Endothelial cell of umbilical vein (primary cell): Measurements from ENCODE around the gene FBXO38. TPM values are rescaled to one million over a fixed set of nuclear protein-coding genes. Genes with fewer than 3 reads are reported as not detected.

Source experiments
- BruUV-seq: library from RNA; stranded (reverse); fragments of 400-500 nt; replicated peaks from 2 replicates; lab custom pipeline; 2021; lab: Mats Ljungman, UMichigan
- CTCF ChIA-PET: fragments of 300-600, 350-600 bp; sonication (Branson Sonifier 250); formaldehyde crosslinking; loops from one replicate; lab custom pipeline; 2021; ENCODE audit warnings: antibody characterized with exemption, inconsistent platforms; lab: Charles Lee
- POLR2A ChIA-PET: fragments of 300-600, 350-600 bp; sonication (Branson Sonifier 250); formaldehyde crosslinking; loops from one replicate; lab custom pipeline; 2021; ENCODE audit warnings: antibody characterized with exemption, inconsistent platforms; lab: Charles Lee
- DNase-seq: peaks from one replicate; pipeline ENCODE4 v3.0.0-alpha.2; 2011; ENCODE audit warnings: low read depth, low spot score
- FAIRE-seq: peaks from 2 replicates; lab custom pipeline; 2011; peaks lifted over from hg19 to GRCh38; lab: Jason Lieb, UNC
- H2AFZ ChIP-seq: 2 replicates; pipeline ENCODE4 v1.6.0; 2012; ENCODE audit warnings: low read depth, low read length, control low read depth, inconsistent platforms
- H3K27ac ChIP-seq: 2 replicates; pipeline ENCODE4 v1.5.1; 2011; ENCODE audit warnings: low read depth, mild to moderate bottlenecking, control low read depth, low read length, moderate library complexity; ENCODE audit not compliant: insufficient read depth
- H3K27me3 ChIP-seq, 2 experiments: 2 replicates each; pipeline versions ENCODE4 v1.6.0 to v1.6.1; 2011; ENCODE audit warnings: low read length in 2 of 2, mixed read lengths in 1 of 2; ENCODE audit not compliant: control insufficient read depth in 2 of 2, insufficient read depth in 2 of 2
- H3K36me3 ChIP-seq, 2 experiments: 2 replicates in 1 of 2; 3 replicates in 1 of 2; pipeline ENCODE4 v1.5.1; 2011; ENCODE audit warnings: low read length in 2 of 2, mild to moderate bottlenecking in 1 of 2, moderate library complexity in 1 of 2; ENCODE audit not compliant: control insufficient read depth in 2 of 2, insufficient read depth in 2 of 2; ENCODE audit errors: extremely low read depth in 1 of 2
- H3K4me1 ChIP-seq: 3 replicates; pipeline ENCODE4 v1.5.1; 2011; ENCODE audit warnings: mild to moderate bottlenecking, low read length; ENCODE audit not compliant: control insufficient read depth, insufficient read depth; ENCODE audit errors: extremely low read depth
- H3K4me2 ChIP-seq: 2 replicates; pipeline ENCODE4 v1.6.1; 2011; ENCODE audit warnings: low read length, control low read depth, mixed read lengths; ENCODE audit not compliant: insufficient read depth
- H3K4me3 ChIP-seq, 3 experiments: fragments of 200-600 bp in 1 of 3; sonication (generic), shearing (Covaris generic) in 1 of 3; replicated peaks in 1 of 3; 2 replicates each; pipeline ENCODE4 v1.5.1; 2011 to 2016; ENCODE audit warnings: control low read depth in 3 of 3, low read length in 3 of 3, mild to moderate bottlenecking in 2 of 3, inconsistent platforms in 1 of 3, low read depth in 1 of 3, moderate library complexity in 1 of 3; ENCODE audit not compliant: insufficient read depth in 1 of 3
- H3K79me2 ChIP-seq: 2 replicates; pipeline ENCODE4 v1.6.0; 2012; ENCODE audit warnings: low read length, inconsistent platforms; ENCODE audit not compliant: control insufficient read depth, insufficient read depth
- H3K9ac ChIP-seq: replicated peaks from 2 replicates; pipeline ENCODE3; 2011; ENCODE audit warnings: low read length, control low read depth; ENCODE audit not compliant: insufficient read depth; ENCODE audit errors: extremely low read depth
- H3K9me1 ChIP-seq: replicated peaks from 3 replicates; pipeline ENCODE4 v1.6.0; 2011; ENCODE audit warnings: mild to moderate bottlenecking, low read length; ENCODE audit not compliant: control insufficient read depth, insufficient read depth; ENCODE audit errors: extremely low read depth
- H3K9me3 ChIP-seq: replicated peaks from 2 replicates; pipeline ENCODE4 v1.5.1; 2012; ENCODE audit warnings: low read length, inconsistent platforms; ENCODE audit not compliant: control insufficient read depth, insufficient read depth
- H4K20me1 ChIP-seq: replicated peaks from 2 replicates; pipeline ENCODE3; 2011; ENCODE audit warnings: mild to moderate bottlenecking, low read length; ENCODE audit not compliant: control insufficient read depth, insufficient read depth; ENCODE audit errors: extremely low read depth
- CTCF ChIP-seq, 2 donors: IDR thresholded peaks; 1 replicate in 1 of 2; 2 replicates in 1 of 2; pipeline ENCODE4 v1.5.1; 2011; ENCODE audit warnings: low read length in 2 of 2, mild to moderate bottlenecking in 2 of 2, moderate library complexity in 2 of 2, control low read depth in 1 of 2, inconsistent platforms in 1 of 2, low read depth in 1 of 2; ENCODE audit not compliant: insufficient read depth in 1 of 2; ENCODE audit errors: extremely low read depth in 1 of 2
- EZH2 ChIP-seq: IDR thresholded peaks from 2 replicates; pipeline ENCODE4 v1.6.1; 2012; ENCODE audit warnings: borderline replicate concordance, low read depth, mild to moderate bottlenecking, moderate library complexity, low read length, inconsistent platforms; ENCODE audit not compliant: severe bottlenecking
- FOS ChIP-seq: IDR thresholded peaks from 2 replicates; pipeline ENCODE4 v1.6.1; 2011; ENCODE audit warnings: mild to moderate bottlenecking, low read length, moderate library complexity, borderline replicate concordance; ENCODE audit not compliant: insufficient read depth
- GATA2 ChIP-seq: IDR thresholded peaks from 2 replicates; pipeline ENCODE4 v1.7.0; 2011; ENCODE audit warnings: low read depth, mild to moderate bottlenecking, moderate library complexity, mixed read lengths, low read length; ENCODE audit not compliant: insufficient read length, insufficient read depth
- JUN ChIP-seq: IDR thresholded peaks from 2 replicates; pipeline ENCODE4 v1.6.1; 2011; ENCODE audit warnings: borderline replicate concordance, low read depth; ENCODE audit not compliant: insufficient read length, insufficient read depth
- MAX ChIP-seq: IDR thresholded peaks from 2 replicates; pipeline ENCODE4 v1.6.1; 2011; ENCODE audit not compliant: insufficient read depth, insufficient read length
- MYC ChIP-seq: IDR thresholded peaks from one replicate; pipeline ENCODE4 v1.6.1; 2011; ENCODE audit warnings: mild to moderate bottlenecking, low read depth, low read length
- POLR2A ChIP-seq: IDR thresholded peaks from 2 replicates; pipeline ENCODE4 v1.6.1; 2012; ENCODE audit warnings: low read depth, mild to moderate bottlenecking, control low read depth, low read length
- POLR2AphosphoS5 ChIP-seq: IDR thresholded peaks from 2 replicates; pipeline ENCODE4 v1.6.1; 2012; ENCODE audit warnings: low read depth, mild to moderate bottlenecking, control low read depth, low read length, moderate library complexity; ENCODE audit not compliant: insufficient read depth
- dilution Hi-C: fragments of 300-500 bp; cut with MboI; formaldehyde crosslinking; loops from one replicate; pipeline ENCODE4 v1.15.0; 2019; ENCODE audit warnings: low sequenced_read_pairs; ENCODE audit not compliant: extremely low pct_ligation_motif_present
- intact Hi-C: fragments of 100-400 bp; cut with micrococcal nuclease; formaldehyde crosslinking; loops from one replicate; pipeline ENCODE4 v1.10.0; 2022
- polyA plus RNA-seq, 4 experiments: library from polyadenylated mRNA; depleted of rRNA in 3 of 4; stranded (reverse) in 3 of 4; unstranded in 1 of 4; fragments of >200 nt; gene quantifications; 2 replicates each; pipeline versions ENCODE4 v1.2.1 to v1.2.3, GENCODE V29; 2011 to 2012; ENCODE audit warnings: missing spikeins in 1 of 4
- total RNA-seq: library from RNA; stranded (reverse); gene quantifications from 2 replicates; pipeline ENCODE4 v1.2.3, GENCODE V29; 2021

The FBXO38 gene
- total and polyA plus RNA-seq, 2 donors (not counting 3 experiments of a cell fraction or from before 2014, with no cell fraction given): 18.6 to 65.6 TPM

GRCh38 chr5:148425808-148426207 is 42.0 kb downstream of the FBXO38 start:
- Histone ChIP-seq H3K9me3 (no peaks in the 10 kb centered on the region), H3K9me1 (no peaks in the 10 kb centered on the region), H3K4me1 (no peaks in the 10 kb centered on the region), H3K36me3 (peaks cover 17 to 43% of the 10 kb centered on the region in 2 experiments), H3K4me2 (no peak overlapping the region), H3K27me3 (no peaks in the 10 kb centered on the region), H2AFZ (no peak overlapping the region), H3K79me2 (no peaks in the 10 kb centered on the region), H3K4me3 (no peak overlapping the region), H4K20me1 (no peaks in the 10 kb centered on the region), H3K27ac (no peak overlapping the region), H3K9ac (no peak overlapping the region)
- CTCF ChIA-PET: no interaction called here
- DNase-seq (no peak), FAIRE-seq (no peak)
- intact Hi-C loops (no loop called here), dilution Hi-C loops (no loop called here)
- no TSS peak for BruUV-seq
- TF ChIP-seq POLR2AphosphoS5 (no peak), GATA2 (no peak), POLR2A (no peak), CTCF (IDR thresholded peaks at IDR 0.05; ENCODE audit: extremely low read depth in 1 of 2, insufficient read depth in 1 of 2, low read depth in 1 of 2, low read length in 2 of 2) (no peak), MAX (no peak)
- POLR2A ChIA-PET: no interaction called here

- no peaks in the 10 kb centered on the region for H4K20me1 ChIP-seq
- no peak overlapping the region for H3K4me3 ChIP-seq
- H3K36me3 ChIP-seq: peaks cover 17 to 43% of the 10 kb centered on the region in 2 experiments
- no peaks in the 10 kb centered on the region for H3K9me3 ChIP-seq
- intact Hi-C loops (no loop called here), dilution Hi-C loops (no loop called here)
- TF ChIP-seq POLR2A (no peak), MYC (no peak), GATA2 (no peak), FOS (no peak), MAX (no peak), EZH2 (no peak), POLR2AphosphoS5 (no peak), CTCF (IDR thresholded peaks at IDR 0.05; ENCODE audit: extremely low read depth in 1 of 2, insufficient read depth in 1 of 2, low read depth in 1 of 2, low read length in 2 of 2) (no peak), JUN (no peak)
- H3K79me2 ChIP-seq: no peaks in the 10 kb centered on the region
- DNase-seq (no peak), FAIRE-seq (no peak)
- H3K4me2 ChIP-seq: no peak overlapping the region
- BruUV-seq: no TSS peak
- no peak overlapping the region for H3K27ac ChIP-seq
- H3K4me1 ChIP-seq: no peaks in the 10 kb centered on the region
- H3K27me3 ChIP-seq: no peaks in the 10 kb centered on the region
- ChIA-PET POLR2A (no interaction called here), CTCF (interaction anchor here (1.3 to 1.8 kb wide), 2 partner anchors 16 to 304 kb away, joined by 5 read pairs; no protein-coding TSS in a partner anchor)
- no peak overlapping the region for H3K9ac ChIP-seq
- no peaks in the 10 kb centered on the region for H3K9me1 ChIP-seq
- H2AFZ ChIP-seq: no peak overlapping the region
Observed at GRCh38 chr5:148426514-148426913, 42.8 kb downstream of the FBXO38 start.
